HepG2 (cell line): ENCODE data around the gene DQX1. TPM values are rescaled to one million over a fixed set of nuclear protein-coding genes. Genes with fewer than 3 reads are reported as not detected.

Source experiments
- CHD2 ChIP-seq: IDR thresholded peaks from 2 replicates; pipeline ENCODE4 v1.6.1; 2011; ENCODE audit warnings: low read depth, low read length, improper control_type of control experiment
- FOXC1 ChIP-seq: sonication (generic); formaldehyde crosslinking; IDR thresholded peaks from 2 replicates; pipeline ENCODE4 v1.8.0; 2022; ENCODE audit warnings: mild to moderate bottlenecking, missing genetic modification reagents, borderline replicate concordance
- HNF4G ChIP-seq, 2 experiments: sonication (generic) in 1 of 2; formaldehyde crosslinking in 1 of 2; IDR thresholded peaks; 2 replicates each; pipeline versions ENCODE4 v1.4.0 to v1.6.1; 2011 to 2020; ENCODE audit warnings: borderline replicate concordance in 2 of 2, low read depth in 2 of 2, mild to moderate bottlenecking in 2 of 2, low read length in 1 of 2, missing genetic modification reagents in 1 of 2, moderate library complexity in 1 of 2
- HOXA3 ChIP-seq: sonication (generic); formaldehyde crosslinking; IDR thresholded peaks from 2 replicates; pipeline ENCODE4 v1.5.0; 2020; ENCODE audit warnings: missing genetic modification reagents
- IRF1 ChIP-seq: sonication (generic); formaldehyde crosslinking; IDR thresholded peaks from 2 replicates; pipeline ENCODE4 v1.4.0; 2020; ENCODE audit warnings: low read depth, mild to moderate bottlenecking, missing genetic modification reagents
- KLF12 ChIP-seq: sonication (generic); formaldehyde crosslinking; IDR thresholded peaks from 2 replicates; pipeline ENCODE4 v1.4.0; 2020; ENCODE audit warnings: missing genetic modification reagents, borderline replicate concordance
- KLF13 ChIP-seq: sonication (generic); formaldehyde crosslinking; IDR thresholded peaks from 2 replicates; pipeline ENCODE4 v1.4.0; 2020; ENCODE audit warnings: mild to moderate bottlenecking, missing genetic modification reagents
- MBNL3 ChIP-seq: fragments of 250-450 bp; sonication (Bioruptor Pico); conservative IDR thresholded peaks from 2 replicates; pipeline ENCODE4 v1.8.0; 2022; ENCODE audit warnings: mild to moderate bottlenecking, inconsistent platforms
- MIXL1 ChIP-seq: IDR thresholded peaks from 2 replicates; pipeline ENCODE4 v1.6.1; 2016
- PAF1 ChIP-seq: IDR thresholded peaks from 2 replicates; pipeline ENCODE4 v1.6.1; 2016; ENCODE audit warnings: missing genetic modification reagents, missing compliant biosample characterization
- PHF20 ChIP-seq: sonication (generic); formaldehyde crosslinking; IDR thresholded peaks from 2 replicates; pipeline ENCODE4 v1.5.0; 2020; ENCODE audit warnings: mild to moderate bottlenecking, missing genetic modification reagents
- PPARG ChIP-seq: conservative IDR thresholded peaks from 2 replicates; pipeline ENCODE4 v1.6.1; 2016; ENCODE audit warnings: missing biosample characterization, missing genetic modification reagents
- RBM22 ChIP-seq: fragments of 200-400 bp; formaldehyde crosslinking; optimal IDR thresholded peaks from 2 replicates; pipeline ENCODE3; 2017; ENCODE audit warnings: mild to moderate bottlenecking, low read length, moderate library complexity
- SIN3A ChIP-seq: IDR thresholded peaks from 2 replicates; pipeline ENCODE4 v1.6.1; 2011; ENCODE audit warnings: low read depth, mild to moderate bottlenecking, control low read depth, low read length, borderline replicate concordance
- SP1 ChIP-seq, 2 experiments: fragments of 450-650 bp in 1 of 2; sonication (generic) in 1 of 2; formaldehyde crosslinking in 1 of 2; IDR thresholded peaks; 2 replicates each; pipeline versions ENCODE4 v1.4.0 to v1.6.1; 2016 to 2020; ENCODE audit warnings: missing genetic modification reagents in 1 of 2
- TBL1XR1 ChIP-seq: fragments of 150-350 bp; IDR thresholded peaks from 2 replicates; pipeline ENCODE4 v1.6.1; 2014; ENCODE audit warnings: borderline replicate concordance, low read length; ENCODE audit not compliant: partially characterized antibody
- TFE3 ChIP-seq: IDR thresholded peaks from 2 replicates; pipeline ENCODE4 v1.6.1; 2016
- TP53 ChIP-seq: sonication (generic); formaldehyde crosslinking; conservative IDR thresholded peaks from 2 replicates; pipeline ENCODE4 v1.4.0; 2020; ENCODE audit warnings: missing genetic modification reagents
- ZFYVE20 ChIP-seq: sonication (generic); formaldehyde crosslinking; IDR thresholded peaks from 2 replicates; pipeline ENCODE4 v1.8.0; 2023; ENCODE audit warnings: low read depth, mild to moderate bottlenecking, moderate library complexity, missing genetic modification reagents, borderline replicate concordance
- ZNF143 ChIP-seq: sonication (generic); formaldehyde crosslinking; IDR thresholded peaks from 2 replicates; pipeline ENCODE4 v1.4.0; 2020; ENCODE audit warnings: missing genetic modification reagents
- ZNF232 ChIP-seq: sonication (generic); formaldehyde crosslinking; IDR thresholded peaks from 2 replicates; pipeline ENCODE4 v1.4.0; 2020; ENCODE audit warnings: missing genetic modification reagents, borderline replicate concordance
- ZNF263 ChIP-seq: sonication (generic); formaldehyde crosslinking; IDR thresholded peaks from 2 replicates; pipeline ENCODE4 v1.4.0; 2020; ENCODE audit warnings: missing genetic modification reagents
- ZNF274 ChIP-seq: sonication (generic); formaldehyde crosslinking; IDR thresholded peaks from 2 replicates; pipeline ENCODE4 v1.5.1; 2020; ENCODE audit warnings: mild to moderate bottlenecking, missing genetic modification reagents
- ZNF337 ChIP-seq: sonication (generic); formaldehyde crosslinking; IDR thresholded peaks from 2 replicates; pipeline ENCODE4 v1.5.1; 2020; ENCODE audit warnings: missing genetic modification reagents, low read depth, mild to moderate bottlenecking, borderline replicate concordance
- ZNF510 ChIP-seq: sonication (generic); formaldehyde crosslinking; IDR thresholded peaks from 2 replicates; pipeline ENCODE4 v1.4.0; 2020; ENCODE audit warnings: low read depth, mild to moderate bottlenecking, missing genetic modification reagents
- ZNF567 ChIP-seq: sonication (generic); formaldehyde crosslinking; IDR thresholded peaks from 2 replicates; pipeline ENCODE4 v1.8.1; 2023; ENCODE audit warnings: mild to moderate bottlenecking, missing genetic modification reagents, borderline replicate concordance
- ZSCAN25 ChIP-seq: sonication (generic); formaldehyde crosslinking; IDR thresholded peaks from 2 replicates; pipeline ENCODE4 v1.8.0; 2022; ENCODE audit warnings: mild to moderate bottlenecking, missing genetic modification reagents
- polyA plus RNA-seq, 8 experiments: library from polyadenylated mRNA; depleted of rRNA in 3 of 8; stranded (reverse) in 7 of 8; unstranded in 1 of 8; fragments of >200 nt; fragmentation: Illumina TruSeq in 4 of 8; extraction: Trizol in 4 of 8; gene quantifications; 2 replicates each; pipeline versions ENCODE4 v1.2.1 to v1.2.3, GENCODE V29; 2011 to 2016; ENCODE audit warnings: low read depth in 4 of 8, missing spikeins in 1 of 8, mixed read lengths in 1 of 8; ENCODE audit not compliant: insufficient read depth in 1 of 8
- total RNA-seq, 5 experiments: library from RNA; depleted of rRNA; stranded (reverse); fragments of >200 nt; fragmentation: Illumina TruSeq; extraction: Trizol; gene quantifications; 2 replicates each; pipeline ENCODE4 v1.2.3, GENCODE V29; 2016; ENCODE audit warnings: low read depth in 1 of 5

The DQX1 gene
- total and polyA plus RNA-seq, 2 of the 13 experiments (the other 11 are each of a cell fraction or from before 2014, with no cell fraction given), result 27.6 to 89.8 TPM

GRCh38 chr2:74525717-74526648 is at the start of gene DQX1 (continued):
- peak; percentile 75; the same call in 1 of the 2 replicates for TF ChIP-seq MIXL1 (CRISPR knock-in tag)
- no peak for TF ChIP-seq TP53 (CRISPR knock-in tag)
- TF ChIP-seq KLF12 (CRISPR knock-in tag), result peak; percentile 55; the same call in 1 of the 2 replicates
- TF ChIP-seq TBL1XR1, result peak; percentile 74
- no peak for TF ChIP-seq ZNF337 (CRISPR knock-in tag)
- TF ChIP-seq ZSCAN25, result peak; percentile 65
- TF ChIP-seq FOXC1 (CRISPR knock-in tag), result no peak; the same call in 1 of the 2 replicates
- 0 out of 2 replicates have a peak, but pooled peaks have one; percentile 73 for TF ChIP-seq PAF1 (CRISPR knock-in tag)
- no peak for TF ChIP-seq SP1 (IDR thresholded peaks at IDR 0.05)
- TF ChIP-seq SP1 (CRISPR knock-in tag; IDR thresholded peaks at IDR 0.05), result 0 out of 2 replicates have a peak, but pooled peaks have one; percentile 17
- TF ChIP-seq ZNF510 (CRISPR knock-in tag), result peak; percentile 39; the same call in 1 of the 2 replicates
- TF ChIP-seq IRF1, result no peak
- no peak for TF ChIP-seq ZFYVE20 (CRISPR knock-in tag)
- TF ChIP-seq ZNF274 (CRISPR knock-in tag), result peak; percentile 32; the same call in 1 of the 2 replicates
- peak; percentile 81; the same call in 1 of the 2 replicates for TF ChIP-seq PPARG (CRISPR knock-in tag)
- TF ChIP-seq KLF13 (CRISPR knock-in tag), result no peak
- 0 out of 2 replicates have a peak, but pooled peaks have one; percentile 65 for TF ChIP-seq ZNF232
- peak; percentile 69 for TF ChIP-seq HOXA3 (CRISPR knock-in tag)
- TF ChIP-seq RBM22, result peak; percentile 84
- peak; percentile 27; the same call in 1 of the 2 replicates for TF ChIP-seq ZNF263 (CRISPR knock-in tag)
- no peak for TF ChIP-seq MBNL3 (CRISPR knock-in tag)
- no peak for TF ChIP-seq CHD2
- peak; percentile 96 for TF ChIP-seq HNF4G (IDR thresholded peaks at IDR 0.05; ENCODE audit: borderline replicate concordance, low read depth, low read length)
- TF ChIP-seq HNF4G (CRISPR knock-in tag; IDR thresholded peaks at IDR 0.05; ENCODE audit: borderline replicate concordance, low read depth), result peak; percentile 80; the same call in 1 of the 2 replicates
- TF ChIP-seq TFE3, result peak; percentile 37; the same call in 1 of the 2 replicates
- 0 out of 2 replicates have a peak, but pooled peaks have one; percentile 22 for TF ChIP-seq PHF20 (CRISPR knock-in tag)
- TF ChIP-seq ZNF143, result peak; percentile 96
- TF ChIP-seq SIN3A, result peak; percentile 93
- TF ChIP-seq ZNF567 (CRISPR knock-in tag), result no peak
